Measurements from ENCODE around the gene CAMSAP2.

Gene CAMSAP2

GRCh38 chr1:200862713-200863415 lies 124.2 kb downstream of the CAMSAP2 start:
- Histone ChIP-seq H3K9me3 (ENCODE audit: control insufficient read depth, insufficient read depth, low read length) (no peaks in the 10 kb centered on the region), H3K4me3 (ENCODE audit: low read length) (no peak overlapping the region), H3K27me3 (ENCODE audit: control insufficient read depth, insufficient read depth, low read length) (no peaks in the 10 kb centered on the region), H3K4me1 (ENCODE audit: control insufficient read depth, insufficient read depth, low read length) (no peaks in the 10 kb centered on the region; the same call in 1 of the 2 replicates), H3K27ac (ENCODE audit: low read length) (no peak overlapping the region), H3K36me3 (ENCODE audit: control insufficient read depth, insufficient read depth, low read length) (no peaks in the 10 kb centered on the region)
- WGBS (ENCODE audit: insufficient coverage, insufficient read length), result no CpG with 5 or more reads among the region's 9 CpGs
- DNase-seq (ENCODE audit: low read depth, low spot score), result no peak

DNA sequence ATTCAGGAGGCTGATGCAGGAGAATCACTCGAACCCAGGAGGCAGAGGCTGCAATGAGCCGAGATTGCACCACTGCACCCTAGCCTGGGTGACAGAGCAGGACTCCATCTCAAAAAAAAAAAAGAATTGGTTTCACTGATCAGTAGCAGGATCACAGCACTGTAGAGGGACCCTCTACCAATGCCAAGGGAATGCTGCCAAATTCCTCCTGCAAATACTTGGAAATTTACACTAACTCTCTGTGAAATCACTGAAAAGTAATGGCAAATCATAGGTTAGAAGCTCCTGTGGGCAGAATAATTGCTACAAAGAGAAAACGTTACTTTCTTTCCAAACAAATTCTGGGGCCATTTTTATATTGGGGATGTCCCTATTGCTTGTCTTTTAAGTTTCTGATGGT lies 127.4 kb downstream of the CAMSAP2 start:
- Histone ChIP-seq H3K4me1 (ENCODE audit: control insufficient read depth, insufficient read depth, low read length) (no peaks in the 10 kb centered on the region; the same call in 1 of the 2 replicates), H3K36me3 (ENCODE audit: control insufficient read depth, insufficient read depth, low read length) (no peaks in the 10 kb centered on the region), H3K4me3 (ENCODE audit: low read length) (no peak overlapping the region), H3K9me3 (ENCODE audit: control insufficient read depth, insufficient read depth, low read length) (no peaks in the 10 kb centered on the region), H3K27ac (ENCODE audit: low read length) (no peak overlapping the region), H3K27me3 (ENCODE audit: control insufficient read depth, insufficient read depth, low read length) (no peaks in the 10 kb centered on the region)
- WGBS (ENCODE audit: insufficient coverage, insufficient read length), result no CpG with 5 or more reads among the region's 3 CpGs
- no peak for DNase-seq (ENCODE audit: low read depth, low spot score)

- no peaks in the 10 kb centered on the region for H3K27me3 ChIP-seq (ENCODE audit: control insufficient read depth, insufficient read depth, low read length)
- no peak overlapping the region for H3K4me3 ChIP-seq (ENCODE audit: low read length)
- H3K4me1 ChIP-seq (ENCODE audit: control insufficient read depth, insufficient read depth, low read length), result no peaks in the 10 kb centered on the region; the same call in 1 of the 2 replicates
- H3K36me3 ChIP-seq (ENCODE audit: control insufficient read depth, insufficient read depth, low read length), result no peaks in the 10 kb centered on the region
- WGBS (ENCODE audit: insufficient coverage, insufficient read length), result no CpG with 5 or more reads among the region's 5 CpGs
- H3K27ac ChIP-seq (ENCODE audit: low read length), result no peak overlapping the region
- no peaks in the 10 kb centered on the region for H3K9me3 ChIP-seq (ENCODE audit: control insufficient read depth, insufficient read depth, low read length)
- DNase-seq (ENCODE audit: low read depth, low spot score), result no peak
Measured at GRCh38 chr1:200866521-200866920, 127.8 kb downstream of the CAMSAP2 start.

- Histone ChIP-seq H3K9me3 (ENCODE audit: control insufficient read depth, insufficient read depth, low read length) (no peaks in the 10 kb centered on the region), H3K4me1 (ENCODE audit: control insufficient read depth, insufficient read depth, low read length) (no peaks in the 10 kb centered on the region; the same call in 1 of the 2 replicates), H3K4me3 (ENCODE audit: low read length) (no peak overlapping the region), H3K27ac (ENCODE audit: low read length) (no peak overlapping the region), H3K36me3 (ENCODE audit: control insufficient read depth, insufficient read depth, low read length) (no peaks in the 10 kb centered on the region), H3K27me3 (ENCODE audit: control insufficient read depth, insufficient read depth, low read length) (no peaks in the 10 kb centered on the region)
- DNase-seq (ENCODE audit: low read depth, low spot score), result no peak
- no CpG with 5 or more reads among the region's 11 CpGs for WGBS (ENCODE audit: insufficient coverage, insufficient read length)
Measured at GRCh38 chr1:200867018-200867811, 128.5 kb downstream of the CAMSAP2 start.

DNA sequence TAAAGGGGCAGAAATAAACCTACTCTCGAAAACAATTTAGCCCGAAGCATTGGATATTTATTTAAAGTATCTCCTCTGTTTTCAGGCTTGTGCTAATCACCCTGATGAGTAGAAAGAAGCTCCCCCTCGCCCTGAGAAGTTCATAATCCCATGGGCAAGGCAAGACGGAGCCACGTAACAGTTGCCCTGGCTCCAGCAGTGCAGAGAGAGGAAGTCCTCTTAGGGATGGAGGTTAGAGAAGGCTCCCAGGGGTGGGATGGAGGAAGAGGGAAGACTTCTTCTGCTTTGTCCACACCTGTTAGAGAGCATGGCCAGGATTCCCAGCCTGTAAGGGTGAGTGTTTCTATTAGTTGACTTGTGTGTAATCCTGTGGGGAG lies 130.7 kb downstream of the CAMSAP2 start:
- H3K4me3 ChIP-seq (ENCODE audit: low read length), result no peak overlapping the region
- no peak for DNase-seq (ENCODE audit: low read depth, low spot score)
- no peak overlapping the region for H3K27ac ChIP-seq (ENCODE audit: low read length)
- H3K27me3 ChIP-seq (ENCODE audit: control insufficient read depth, insufficient read depth, low read length), result peaks cover 8% of the 10 kb centered on the region; the same call in 1 of the 2 replicates
- no peaks in the 10 kb centered on the region for H3K9me3 ChIP-seq (ENCODE audit: control insufficient read depth, insufficient read depth, low read length)
- H3K4me1 ChIP-seq (ENCODE audit: control insufficient read depth, insufficient read depth, low read length), result peaks cover 6% of the 10 kb centered on the region
- H3K36me3 ChIP-seq (ENCODE audit: control insufficient read depth, insufficient read depth, low read length), result no peaks in the 10 kb centered on the region
- no CpG with 5 or more reads among the region's 5 CpGs for WGBS (ENCODE audit: insufficient coverage, insufficient read length)

GRCh38 chr1:200869753-200870391 lies 131.2 kb downstream of the CAMSAP2 start:
- no peaks in the 10 kb centered on the region for H3K36me3 ChIP-seq (ENCODE audit: control insufficient read depth, insufficient read depth, low read length)
- H3K4me1 ChIP-seq (ENCODE audit: control insufficient read depth, insufficient read depth, low read length), result peaks cover 6% of the 10 kb centered on the region
- no peak overlapping the region for H3K4me3 ChIP-seq (ENCODE audit: low read length)
- WGBS (ENCODE audit: insufficient coverage, insufficient read length), result no CpG with 5 or more reads among the region's 9 CpGs
- peaks cover 9% of the 10 kb centered on the region; the same call in 1 of the 2 replicates for H3K27me3 ChIP-seq (ENCODE audit: control insufficient read depth, insufficient read depth, low read length)
- no peak for DNase-seq (ENCODE audit: low read depth, low spot score)
- H3K9me3 ChIP-seq (ENCODE audit: control insufficient read depth, insufficient read depth, low read length), result no peaks in the 10 kb centered on the region
- no peak overlapping the region for H3K27ac ChIP-seq (ENCODE audit: low read length)

DNA sequence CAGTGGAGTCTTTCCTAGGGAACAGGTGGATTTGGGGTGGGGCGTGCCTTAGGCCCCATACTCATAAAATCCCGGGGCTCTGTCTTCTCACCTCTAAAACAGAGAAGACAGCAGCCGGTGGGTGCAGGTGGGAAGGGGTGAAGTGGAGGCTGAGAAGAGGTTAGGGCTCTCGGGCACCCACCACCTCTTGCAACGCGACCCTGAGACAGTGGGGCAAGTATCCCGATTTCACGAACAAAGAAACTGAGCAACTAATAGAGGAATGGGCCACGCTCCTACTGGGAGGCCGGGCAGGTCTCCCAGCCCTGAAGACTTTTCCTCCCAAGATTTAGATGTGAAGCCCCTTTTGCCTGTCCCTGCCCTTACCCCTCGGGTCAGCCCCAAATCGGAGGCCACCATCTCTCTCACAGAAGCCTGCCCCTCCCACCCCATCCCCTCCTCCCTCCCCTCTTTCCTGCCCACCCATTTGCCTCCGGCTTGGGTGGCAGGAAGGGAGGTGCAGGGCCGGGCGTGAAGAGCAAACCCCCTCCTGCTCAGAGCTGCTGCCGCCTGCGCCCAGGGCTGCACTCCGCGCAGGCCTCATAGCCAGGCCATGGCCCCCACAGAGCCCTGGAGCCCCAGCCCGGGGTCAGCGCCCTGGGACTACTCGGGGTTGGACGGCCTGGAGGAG lies 133.9 kb downstream of the CAMSAP2 start, which contains the start of gene GPR25:
TSS of gene GPR25 (plus strand) at position 536 of the 670 bp plus-strand sequence. CDS start at position 593, 57 bp downstream.
- H3K36me3 ChIP-seq (ENCODE audit: control insufficient read depth, insufficient read depth, low read length), result no peaks in the 10 kb centered on the region
- no peak within 1 kb of the TSS for H3K27ac ChIP-seq (ENCODE audit: low read length)
- peaks cover 9% of the 10 kb centered on the region; the same call in 1 of the 2 replicates for H3K27me3 ChIP-seq (ENCODE audit: control insufficient read depth, insufficient read depth, low read length)
- H3K4me3 ChIP-seq (ENCODE audit: low read length), result peak within 1 kb of the TSS; percentile 6; the same call in 1 of the 2 replicates
- H3K9me3 ChIP-seq (ENCODE audit: control insufficient read depth, insufficient read depth, low read length), result no peaks in the 10 kb centered on the region
- no peak for DNase-seq (ENCODE audit: low read depth, low spot score)
- no CpG with 5 or more reads among the region's 23 CpGs for WGBS (ENCODE audit: insufficient coverage, insufficient read length)
- peaks cover 6% of the 10 kb centered on the region for H3K4me1 ChIP-seq (ENCODE audit: control insufficient read depth, insufficient read depth, low read length)

DNA sequence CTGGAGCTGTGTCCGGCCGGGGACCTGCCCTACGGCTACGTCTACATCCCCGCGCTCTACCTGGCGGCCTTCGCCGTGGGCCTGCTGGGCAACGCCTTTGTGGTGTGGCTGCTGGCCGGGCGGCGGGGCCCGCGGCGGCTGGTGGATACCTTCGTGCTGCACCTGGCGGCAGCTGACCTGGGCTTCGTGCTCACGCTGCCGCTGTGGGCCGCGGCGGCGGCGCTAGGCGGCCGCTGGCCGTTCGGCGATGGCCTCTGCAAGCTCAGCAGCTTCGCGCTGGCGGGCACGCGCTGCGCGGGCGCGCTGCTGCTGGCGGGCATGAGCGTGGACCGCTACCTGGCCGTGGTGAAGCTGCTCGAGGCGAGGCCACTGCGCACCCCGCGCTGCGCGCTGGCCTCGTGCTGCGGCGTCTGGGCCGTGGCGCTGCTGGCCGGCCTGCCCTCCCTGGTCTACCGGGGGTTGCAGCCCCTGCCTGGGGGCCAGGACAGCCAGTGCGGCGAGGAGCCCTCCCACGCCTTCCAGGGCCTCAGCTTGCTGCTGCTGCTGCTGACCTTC lies 134.5 kb downstream of the CAMSAP2 start:
- H3K4me1 ChIP-seq (ENCODE audit: control insufficient read depth, insufficient read depth, low read length), result peaks cover 6% of the 10 kb centered on the region
- H3K4me3 ChIP-seq (ENCODE audit: low read length), result peak overlapping the region; percentile 6; the same call in 1 of the 2 replicates
- H3K27me3 ChIP-seq (ENCODE audit: control insufficient read depth, insufficient read depth, low read length), result peaks cover 9% of the 10 kb centered on the region; the same call in 1 of the 2 replicates
- DNase-seq (ENCODE audit: low read depth, low spot score), result no peak
- H3K36me3 ChIP-seq (ENCODE audit: control insufficient read depth, insufficient read depth, low read length), result no peaks in the 10 kb centered on the region
- WGBS (ENCODE audit: insufficient coverage, insufficient read length), result no CpG with 5 or more reads among the region's 61 CpGs
- H3K27ac ChIP-seq (ENCODE audit: low read length), result no peak overlapping the region
- H3K9me3 ChIP-seq (ENCODE audit: control insufficient read depth, insufficient read depth, low read length), result no peaks in the 10 kb centered on the region

DNA sequence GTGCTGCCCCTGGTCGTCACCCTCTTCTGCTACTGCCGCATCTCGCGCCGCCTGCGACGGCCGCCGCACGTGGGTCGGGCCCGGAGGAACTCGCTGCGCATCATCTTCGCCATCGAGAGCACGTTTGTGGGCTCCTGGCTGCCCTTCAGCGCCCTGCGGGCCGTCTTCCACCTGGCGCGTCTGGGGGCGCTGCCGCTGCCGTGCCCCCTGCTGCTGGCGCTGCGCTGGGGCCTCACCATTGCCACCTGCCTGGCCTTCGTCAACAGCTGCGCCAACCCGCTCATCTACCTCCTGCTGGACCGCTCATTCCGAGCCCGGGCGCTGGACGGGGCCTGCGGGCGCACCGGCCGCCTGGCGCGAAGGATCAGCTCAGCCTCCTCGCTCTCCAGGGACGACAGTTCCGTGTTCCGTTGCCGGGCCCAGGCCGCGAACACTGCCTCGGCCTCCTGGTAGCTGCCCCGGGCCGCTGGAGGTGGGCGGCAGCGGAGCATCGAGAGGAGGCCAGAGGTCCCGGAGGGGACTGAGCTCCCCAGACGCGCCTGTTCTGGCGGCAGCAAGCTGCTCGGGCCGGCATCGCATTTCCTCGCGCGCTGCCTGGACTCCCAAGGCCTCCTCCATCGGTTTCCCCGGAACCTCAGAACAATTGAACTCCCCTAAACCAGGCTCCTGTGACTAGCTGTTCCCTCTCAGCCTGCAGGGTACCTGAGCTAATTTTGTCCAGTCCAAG lies 135.1 kb downstream of the CAMSAP2 start:
- Histone ChIP-seq H3K27me3 (ENCODE audit: control insufficient read depth, insufficient read depth, low read length) (peaks cover 9% of the 10 kb centered on the region; the same call in 1 of the 2 replicates), H3K4me3 (ENCODE audit: low read length) (peak overlapping the region; percentile 6; the same call in 1 of the 2 replicates), H3K36me3 (ENCODE audit: control insufficient read depth, insufficient read depth, low read length) (no peaks in the 10 kb centered on the region), H3K4me1 (ENCODE audit: control insufficient read depth, insufficient read depth, low read length) (peaks cover 6% of the 10 kb centered on the region), H3K27ac (ENCODE audit: low read length) (no peak overlapping the region), H3K9me3 (ENCODE audit: control insufficient read depth, insufficient read depth, low read length) (no peaks in the 10 kb centered on the region)
- no CpG with 5 or more reads among the region's 66 CpGs for WGBS (ENCODE audit: insufficient coverage, insufficient read length)
- DNase-seq (ENCODE audit: low read depth, low spot score), result no peak

Measured in iPS DF 6.9 (cell line).